Nephron (organoid): ENCODE measurements around the gene GRM8.

Experiments used
- H3K27ac Mint-ChIP-seq, 3 experiments: 2 replicates each; pipeline ENCODE4 v1.8.0; 2020; ENCODE audit warnings: mixed read lengths in 3 of 3, mild to moderate bottlenecking in 2 of 3, moderate library complexity in 1 of 3
- H3K27me3 Mint-ChIP-seq: 2 replicates; pipeline ENCODE4 v1.8.0; 2021; ENCODE audit warnings: low read depth, mild to moderate bottlenecking, moderate library complexity, mixed read lengths
- H3K36me3 Mint-ChIP-seq: 2 replicates; pipeline ENCODE4 v1.8.0; 2020; ENCODE audit warnings: low read depth, mixed read lengths
- H3K4me1 Mint-ChIP-seq: 2 replicates; pipeline ENCODE4 v1.8.0; 2020; ENCODE audit warnings: mixed read lengths
- H3K4me3 Mint-ChIP-seq, 3 experiments: 2 replicates each; pipeline ENCODE4 v1.8.0; 2020; ENCODE audit warnings: mild to moderate bottlenecking in 3 of 3, mixed read lengths in 3 of 3, moderate library complexity in 2 of 3
- H3K9me3 Mint-ChIP-seq: 2 replicates; pipeline ENCODE4 v1.8.0; 2020; ENCODE audit warnings: mixed read lengths
- TF ChIP-seq, protein P1 (sequence below), 3 experiments: fragments of 200-600 bp; sonication (generic); IDR thresholded peaks; one replicate each; pipeline ENCODE4 v1.5.0; 2021; ENCODE audit warnings: antibody characterized with exemption in 3 of 3; ENCODE audit not compliant: unreplicated experiment in 3 of 3

Gene GRM8

DNA sequence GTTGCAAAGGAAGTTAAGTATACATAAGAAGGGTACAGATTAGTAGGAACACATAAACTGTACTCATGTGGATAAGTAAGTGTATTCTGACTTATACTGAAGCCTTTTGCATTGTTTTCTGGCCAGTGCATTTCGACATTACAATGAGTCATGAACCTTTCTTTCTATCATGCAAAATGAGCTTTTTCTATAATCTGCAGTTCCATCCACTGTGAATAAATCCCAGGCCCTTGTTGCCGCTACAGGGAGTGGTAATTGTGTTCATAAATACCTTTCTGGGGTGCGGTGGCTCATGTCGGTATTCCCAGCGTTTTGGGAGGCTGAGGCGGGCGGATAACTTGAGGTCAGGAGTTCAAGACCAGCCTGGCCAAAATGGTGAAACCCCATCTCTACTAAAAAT is 858.3 kb downstream of the GRM8 start:
- no peaks in the 10 kb centered on the region for H3K4me1 Mint-ChIP-seq
- TF ChIP-seq, protein P1, sequence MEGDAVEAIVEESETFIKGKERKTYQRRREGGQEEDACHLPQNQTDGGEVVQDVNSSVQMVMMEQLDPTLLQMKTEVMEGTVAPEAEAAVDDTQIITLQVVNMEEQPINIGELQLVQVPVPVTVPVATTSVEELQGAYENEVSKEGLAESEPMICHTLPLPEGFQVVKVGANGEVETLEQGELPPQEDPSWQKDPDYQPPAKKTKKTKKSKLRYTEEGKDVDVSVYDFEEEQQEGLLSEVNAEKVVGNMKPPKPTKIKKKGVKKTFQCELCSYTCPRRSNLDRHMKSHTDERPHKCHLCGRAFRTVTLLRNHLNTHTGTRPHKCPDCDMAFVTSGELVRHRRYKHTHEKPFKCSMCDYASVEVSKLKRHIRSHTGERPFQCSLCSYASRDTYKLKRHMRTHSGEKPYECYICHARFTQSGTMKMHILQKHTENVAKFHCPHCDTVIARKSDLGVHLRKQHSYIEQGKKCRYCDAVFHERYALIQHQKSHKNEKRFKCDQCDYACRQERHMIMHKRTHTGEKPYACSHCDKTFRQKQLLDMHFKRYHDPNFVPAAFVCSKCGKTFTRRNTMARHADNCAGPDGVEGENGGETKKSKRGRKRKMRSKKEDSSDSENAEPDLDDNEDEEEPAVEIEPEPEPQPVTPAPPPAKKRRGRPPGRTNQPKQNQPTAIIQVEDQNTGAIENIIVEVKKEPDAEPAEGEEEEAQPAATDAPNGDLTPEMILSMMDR (IDR thresholded peaks at IDR 0.05; ENCODE audit: unreplicated experiment in 3 of 3), result no peak
- H3K36me3 Mint-ChIP-seq, result no peaks in the 10 kb centered on the region
- H3K9me3 Mint-ChIP-seq, result no peaks in the 10 kb centered on the region
- H3K27me3 Mint-ChIP-seq, result no peaks in the 10 kb centered on the region
- no peak overlapping the region for H3K27ac Mint-ChIP-seq
- H3K4me3 Mint-ChIP-seq, result no peak overlapping the region
